ENCODE data around the gene PCDH1.

PCDH1 gene

GRCh38 chr5:141805874-141806595, 72.2 kb downstream of the PCDH1 start:
- DNase-seq, result no peak

DNA sequence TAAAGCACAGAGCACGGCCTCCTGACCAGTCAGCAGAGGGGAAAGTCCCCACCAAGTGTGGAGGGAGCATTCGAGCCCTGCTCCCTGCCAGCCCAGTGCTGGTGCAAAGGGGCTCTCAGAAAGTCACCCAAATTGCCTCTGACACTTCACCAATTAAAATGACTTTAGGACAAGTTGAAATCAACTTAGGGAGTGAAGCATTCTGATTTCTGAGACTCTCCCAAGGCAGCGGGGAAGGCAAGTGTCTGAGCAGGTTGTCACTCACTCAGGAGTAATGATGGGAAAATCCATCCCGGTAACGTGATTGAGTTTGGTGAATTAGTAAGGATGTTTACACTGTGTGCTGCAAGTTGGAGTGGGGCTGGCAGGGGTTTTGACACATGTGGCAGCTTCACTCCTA, 73.7 kb downstream of the PCDH1 start:
- no peak for DNase-seq

All from activated gamma-delta T cell (primary cell).